K562 (cell line): ENCODE results near the gene SERINC5. TPM values are rescaled to one million over a fixed set of nuclear protein-coding genes. Genes with fewer than 3 reads are reported as not detected.
A peak's percentile ranks its signal among the peaks of the same experiment; 100 is the strongest.

Source experiments
- ATAC-seq: fragments of 200-7000 bp; cut with Tn5 transposase; 3 replicates; pipeline ENCODE4 v1.9.1; 2020; ENCODE audit warnings: moderate library complexity
- BruUV-seq: library from RNA; stranded (reverse); fragments of 400-500 nt; replicated peaks from 2 replicates; lab custom pipeline; 2021; lab: Mats Ljungman, UMichigan
- CTCF ChIA-PET: fragments of 300-600 bp; formaldehyde crosslinking; extraction: SDS; loops from one replicate; lab custom pipeline; 2021; ENCODE audit warnings: low intra/inter-chr PET ratio; lab: Yijun Ruan, JAX
- POLR2A ChIA-PET: fragments of 300-600, 350-650 bp; sonication (Branson Sonifier 250); formaldehyde crosslinking; extraction: SDS; loops from one replicate; lab custom pipeline; 2021; ENCODE audit warnings: antibody characterized with exemption, inconsistent platforms; lab: Yijun Ruan, JAX
- DNase-seq, 4 experiments: peaks; one replicate each; pipeline versions ENCODE4 v3.0.0 to v3.0.0-alpha.2; 2011 to 2018; ENCODE audit warnings: low spot score in 3 of 4, mixed read lengths in 3 of 4; ENCODE audit errors: extremely low read depth in 1 of 4
- FAIRE-seq: peaks from 2 replicates; lab custom pipeline; 2011; peaks lifted over from hg19 to GRCh38; lab: Jason Lieb, UNC
- H2AFZ ChIP-seq: 2 replicates; pipeline ENCODE4 v1.6.0; 2011; ENCODE audit warnings: low read depth, low read length, control low read depth, inconsistent platforms
- H3K27ac ChIP-seq: fragments of 200-600 bp; 3 replicates; pipeline ENCODE4 v1.8.0; 2011; ENCODE audit warnings: low read depth, mild to moderate bottlenecking, control low read depth, inconsistent platforms, low read length, moderate library complexity, mixed read lengths; ENCODE audit errors: extremely low read depth
- H3K27me3 ChIP-seq, 2 experiments: fragments of 300-600 bp in 1 of 2; 2 replicates in 1 of 2; 3 replicates in 1 of 2; pipeline versions ENCODE4 v1.6.0 to v1.8.0; 2011; ENCODE audit warnings: inconsistent platforms in 2 of 2, low read length in 2 of 2, mild to moderate bottlenecking in 1 of 2, mixed read lengths in 1 of 2, moderate library complexity in 1 of 2; ENCODE audit not compliant: control insufficient read depth in 2 of 2, insufficient read depth in 2 of 2
- H3K36me3 ChIP-seq: fragments of 300-600 bp; 3 replicates; pipeline ENCODE4 v1.8.0; 2011; ENCODE audit warnings: mild to moderate bottlenecking, low read length, inconsistent platforms; ENCODE audit not compliant: control insufficient read depth, insufficient read depth
- H3K4me1 ChIP-seq, 2 experiments: fragments of 200-600 bp in 1 of 2; replicated peaks in 1 of 2; 2 replicates in 1 of 2; 3 replicates in 1 of 2; pipeline versions ENCODE4 v1.5.1 to v1.8.0; 2011; ENCODE audit warnings: inconsistent platforms in 2 of 2, low read length in 2 of 2, mild to moderate bottlenecking in 1 of 2, mixed read lengths in 1 of 2, moderate library complexity in 1 of 2; ENCODE audit not compliant: control insufficient read depth in 2 of 2, insufficient read depth in 2 of 2
- H3K4me2 ChIP-seq: 2 replicates; pipeline ENCODE4 v1.6.1; 2011; ENCODE audit warnings: low read length, control low read depth, inconsistent platforms, mixed read lengths; ENCODE audit not compliant: insufficient read depth
- H3K4me3 ChIP-seq: fragments of 200-600 bp; sonication (generic), shearing (Covaris generic); 2 replicates; pipeline ENCODE4 v1.5.1; 2016; ENCODE audit warnings: control low read depth, inconsistent platforms
- H3K79me2 ChIP-seq: fragments of 200-600 bp; 3 replicates; pipeline ENCODE4 v1.8.0; 2011; ENCODE audit warnings: low read length, inconsistent platforms; ENCODE audit not compliant: control insufficient read depth, insufficient read depth
- H3K9ac ChIP-seq, 2 experiments: 2 replicates each; pipeline versions ENCODE4 v1.6.0 to v1.6.1; 2011; ENCODE audit warnings: low read depth in 2 of 2, low read length in 2 of 2, control low read depth in 1 of 2, inconsistent platforms in 1 of 2, mild to moderate bottlenecking in 1 of 2, mixed read lengths in 1 of 2; ENCODE audit not compliant: insufficient read depth in 1 of 2
- H3K9me1 ChIP-seq: one replicate; pipeline ENCODE4 v1.6.0; 2011; ENCODE audit warnings: inconsistent platforms, mild to moderate bottlenecking, low read length, moderate library complexity; ENCODE audit not compliant: control insufficient read depth, insufficient read depth
- H3K9me3 ChIP-seq: replicated peaks from 2 replicates; pipeline ENCODE4 v1.5.1; 2011; ENCODE audit warnings: low read depth, low read length, inconsistent platforms; ENCODE audit not compliant: control insufficient read depth, insufficient read depth
- H4K20me1 ChIP-seq: replicated peaks from 2 replicates; pipeline ENCODE4 v1.6.1; 2011; ENCODE audit warnings: low read length, inconsistent platforms, mixed read lengths; ENCODE audit not compliant: control insufficient read depth, insufficient read depth
- ARNT ChIP-seq, 2 experiments: fragments of 450-650 bp; IDR thresholded peaks; 2 replicates each; pipeline ENCODE4 v1.6.1; 2016; ENCODE audit warnings: mild to moderate bottlenecking in 1 of 2
- ATF1 ChIP-seq, 2 experiments: fragments of 450-650 bp in 1 of 2; IDR thresholded peaks; 2 replicates each; pipeline ENCODE4 v1.6.1; 2016; ENCODE audit warnings: missing compliant biosample characterization in 1 of 2, missing genetic modification characterization in 1 of 2
- C11orf30 ChIP-seq: fragments of 450-650 bp; IDR thresholded peaks from 2 replicates; pipeline ENCODE4 v1.6.1; 2016; ENCODE audit warnings: low read depth, mild to moderate bottlenecking
- HMGN3 ChIP-seq: IDR thresholded peaks from 2 replicates; pipeline ENCODE4 v1.6.1; 2011; ENCODE audit warnings: borderline replicate concordance, low read depth, mild to moderate bottlenecking, mixed read lengths, low read length; ENCODE audit not compliant: insufficient read length; ENCODE audit errors: extremely low read depth
- MEF2D ChIP-seq: conservative IDR thresholded peaks from 2 replicates; pipeline ENCODE4 v1.6.1; 2016; ENCODE audit warnings: low read depth, missing genetic modification characterization, missing compliant biosample characterization
- NBN ChIP-seq: fragments of 450-650 bp; IDR thresholded peaks from 2 replicates; pipeline ENCODE4 v1.6.1; 2016; ENCODE audit warnings: low read depth, mild to moderate bottlenecking
- POLR2AphosphoS5 ChIP-seq: IDR thresholded peaks from 2 replicates; pipeline ENCODE4 v1.6.1; 2011; ENCODE audit warnings: mild to moderate bottlenecking, low read depth, low read length, moderate library complexity; ENCODE audit not compliant: control insufficient read depth, insufficient read depth
- SAP30 ChIP-seq: fragments of 200-600 bp; sonication (generic); IDR thresholded peaks from 2 replicates; pipeline ENCODE4 v1.6.1; 2012; ENCODE audit warnings: borderline replicate concordance, low read depth, mild to moderate bottlenecking, moderate library complexity, low read length, control low read depth, inconsistent platforms; ENCODE audit not compliant: insufficient read depth, poor library complexity, severe bottlenecking
- SMAD3 ChIP-seq: fragments of 450-650 bp; formaldehyde crosslinking; conservative IDR thresholded peaks from 2 replicates; pipeline ENCODE4 v1.4.0; 2020; ENCODE audit warnings: mild to moderate bottlenecking
- TCF3 ChIP-seq: sonication (generic); formaldehyde crosslinking; IDR thresholded peaks from 2 replicates; pipeline ENCODE4 v1.4.0; 2020; ENCODE audit warnings: mild to moderate bottlenecking, missing genetic modification reagents
- TEAD4 ChIP-seq, 2 experiments: sonication (generic) in 1 of 2; formaldehyde crosslinking in 1 of 2; IDR thresholded peaks; 2 replicates each; pipeline versions ENCODE4 v1.6.1 to v1.8.0; 2012 to 2022; ENCODE audit warnings: borderline replicate concordance in 1 of 2, inconsistent platforms in 1 of 2, low read length in 1 of 2, mild to moderate bottlenecking in 1 of 2, missing genetic modification reagents in 1 of 2
- ZNF79 ChIP-seq: fragments of 250-450 bp; sonication (Bioruptor Pico); IDR thresholded peaks from 2 replicates; pipeline ENCODE4 v1.4.0; 2020; ENCODE audit warnings: low read depth, mild to moderate bottlenecking, moderate library complexity
- WGBS: fragments of 100-300 bp; shearing (Covaris generic); methylation state at CpG from one replicate; pipeline ENCODE4 v1.1.6; 2016; ENCODE audit warnings: low coverage, mixed read lengths; ENCODE audit not compliant: insufficient coverage; ENCODE audit errors: missing lambda C conversion rate; 5-methylcytosine and 5-hydroxymethylcytosine counted together
- in situ Hi-C: fragments of 300-500 bp; cut with MboI; formaldehyde crosslinking; loops from 4 replicates; pipeline ENCODE4 v1.15.0; 2018; ENCODE audit warnings: inconsistent platforms, mixed read lengths
- intact Hi-C: fragments of 100-400 bp; cut with micrococcal nuclease; formaldehyde crosslinking; loops from 2 replicates; pipeline ENCODE4 v1.14.2; 2022
- polyA plus RNA-seq, 8 experiments: library from polyadenylated mRNA; depleted of rRNA in 4 of 8; stranded (reverse) in 5 of 8; unstranded in 3 of 8; fragments of >200 nt; fragmentation: Nextera tagmentation in 2 of 8; fragmentation: Illumina TruSeq in 1 of 8; extraction: Ambion mirVana in 2 of 8; extraction: Trizol in 1 of 8; gene quantifications; 2 replicates each; pipeline versions ENCODE4 v1.2.1 to v1.2.3, GENCODE V29; 2011 to 2014; ENCODE audit warnings: inconsistent platforms in 1 of 8, missing spikeins in 1 of 8
- total RNA-seq, 7 experiments: library from RNA; depleted of rRNA in 6 of 7; stranded (reverse); fragments of >200 nt in 6 of 7; fragmentation: Illumina TruSeq in 2 of 7; extraction: Trizol in 2 of 7; gene quantifications; 2 replicates each; pipeline versions ENCODE4 v1.2.1 to v1.2.3, GENCODE V29; 2011 to 2021; ENCODE audit warnings: low replicate concordance in 1 of 7
- TF ChIP-seq, protein P1 (sequence below): fragments of 250-450 bp; sonication (Bioruptor Pico); IDR thresholded peaks from 2 replicates; pipeline ENCODE4 v1.9.0; 2021; ENCODE audit warnings: mild to moderate bottlenecking, inconsistent platforms
- TF ChIP-seq, protein P2 (sequence below), 2 experiments: fragments of 450-650 bp; IDR thresholded peaks; 2 replicates each; pipeline ENCODE4 v1.6.1; 2018; ENCODE audit warnings: mild to moderate bottlenecking in 2 of 2, low read depth in 1 of 2; ENCODE audit not compliant: partially characterized antibody in 2 of 2

The SERINC5 gene
- total and polyA plus RNA-seq, 9 of the 15 experiments (the other 6 are each of a cell fraction or from before 2014, with no cell fraction given): 1.4 to 7.9 (median 3.7) TPM

DNA sequence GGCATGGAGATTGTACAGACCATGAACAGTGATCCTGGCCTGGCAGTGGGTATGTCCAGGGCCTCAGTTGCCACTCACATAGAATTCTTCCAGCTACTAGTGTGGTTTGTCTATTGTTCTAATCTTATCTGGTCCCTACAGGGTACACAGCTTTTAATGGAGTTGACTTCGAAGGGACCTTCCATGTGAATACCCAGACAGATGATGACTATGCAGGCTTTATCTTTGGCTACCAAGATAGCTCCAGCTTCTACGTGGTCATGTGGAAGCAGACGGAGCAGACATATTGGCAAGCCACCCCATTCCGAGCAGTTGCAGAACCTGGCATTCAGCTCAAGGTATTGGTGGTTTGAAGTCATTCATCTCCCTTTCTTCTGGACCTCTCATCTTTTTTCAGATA, 176.9 kb downstream of the SERINC5 start:
- H3K79me2 ChIP-seq: no peaks in the 10 kb centered on the region
- H3K4me1 ChIP-seq: peaks cover 0 to 12% of the 10 kb centered on the region in 2 experiments; a peak in 3 of 5 replicates
- H2AFZ ChIP-seq: no peak overlapping the region
- H3K4me3 ChIP-seq: no peak overlapping the region
- peak; percentile 19 to 62 (median 35) for DNase-seq
- BruUV-seq: no TSS peak
- intact Hi-C loops (no loop called here), in situ Hi-C loops (no loop called here)
- 0% methylated on average over 4 of the region's 4 CpGs for WGBS
- no peaks in the 10 kb centered on the region for H3K9me3 ChIP-seq
- ChIA-PET CTCF (interaction anchor here (0.6 kb wide), 1 partner anchor 1144 kb away, joined by 3 read pairs; no protein-coding TSS in a partner anchor), POLR2A (interaction anchor here (0.5 to 0.9 kb wide), 2 partner anchors 169 to 519 kb away, joined by 3 to 4 read pairs; no protein-coding TSS in a partner anchor)
- peak overlapping the region; percentile 16; the same call in 1 of the 2 replicates for H3K4me2 ChIP-seq
- H3K9ac ChIP-seq: no peak overlapping the region
- FAIRE-seq: peak; percentile 77
- peaks cover 0 to 5% of the 10 kb centered on the region in 2 experiments; a peak in 2 of 5 replicates for H3K27me3 ChIP-seq
- ATAC-seq: peak; percentile 37; the same call in 2 of the 3 replicates
- no peaks in the 10 kb centered on the region for H3K9me1 ChIP-seq
- no peak overlapping the region for H3K27ac ChIP-seq
- no peaks in the 10 kb centered on the region for H3K36me3 ChIP-seq
- no peaks in the 10 kb centered on the region for H4K20me1 ChIP-seq
- TF ChIP-seq SAP30 (no peak), TCF3 (CRISPR knock-in tag) (peak; percentile 70), C11orf30 (peak; percentile 69), ATF1 (CRISPR knock-in tag; IDR thresholded peaks at IDR 0.05) (no peak), ATF1 (tag; IDR thresholded peaks at IDR 0.05) (peak; percentile 34; the same call in 1 of the 2 replicates), MEF2D (tag) (0 out of 2 replicates have a peak, but pooled peaks have one; percentile 23), TEAD4 (IDR thresholded peaks at IDR 0.05; ENCODE audit: low read length) (peak; percentile 85), TEAD4 (CRISPR knock-in tag; IDR thresholded peaks at IDR 0.05; ENCODE audit: borderline replicate concordance) (no peak), SMAD3 (CRISPR knock-in tag) (0 out of 2 replicates have a peak, but pooled peaks have one; percentile 34), NBN (no peak), ARNT (IDR thresholded peaks at IDR 0.05) (peak in 1 of 2 experiments; percentile 32; a peak in 1 of 4 replicates), HMGN3 (no peak), POLR2AphosphoS5 (peak; percentile 44; the same call in 1 of the 2 replicates), ZNF79 (CRISPR knock-in tag) (no peak)
- TF ChIP-seq, protein P1, sequence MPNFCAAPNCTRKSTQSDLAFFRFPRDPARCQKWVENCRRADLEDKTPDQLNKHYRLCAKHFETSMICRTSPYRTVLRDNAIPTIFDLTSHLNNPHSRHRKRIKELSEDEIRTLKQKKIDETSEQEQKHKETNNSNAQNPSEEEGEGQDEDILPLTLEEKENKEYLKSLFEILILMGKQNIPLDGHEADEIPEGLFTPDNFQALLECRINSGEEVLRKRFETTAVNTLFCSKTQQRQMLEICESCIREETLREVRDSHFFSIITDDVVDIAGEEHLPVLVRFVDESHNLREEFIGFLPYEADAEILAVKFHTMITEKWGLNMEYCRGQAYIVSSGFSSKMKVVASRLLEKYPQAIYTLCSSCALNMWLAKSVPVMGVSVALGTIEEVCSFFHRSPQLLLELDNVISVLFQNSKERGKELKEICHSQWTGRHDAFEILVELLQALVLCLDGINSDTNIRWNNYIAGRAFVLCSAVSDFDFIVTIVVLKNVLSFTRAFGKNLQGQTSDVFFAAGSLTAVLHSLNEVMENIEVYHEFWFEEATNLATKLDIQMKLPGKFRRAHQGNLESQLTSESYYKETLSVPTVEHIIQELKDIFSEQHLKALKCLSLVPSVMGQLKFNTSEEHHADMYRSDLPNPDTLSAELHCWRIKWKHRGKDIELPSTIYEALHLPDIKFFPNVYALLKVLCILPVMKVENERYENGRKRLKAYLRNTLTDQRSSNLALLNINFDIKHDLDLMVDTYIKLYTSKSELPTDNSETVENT (CRISPR knock-in tag): no peak
- TF ChIP-seq, protein P2, sequence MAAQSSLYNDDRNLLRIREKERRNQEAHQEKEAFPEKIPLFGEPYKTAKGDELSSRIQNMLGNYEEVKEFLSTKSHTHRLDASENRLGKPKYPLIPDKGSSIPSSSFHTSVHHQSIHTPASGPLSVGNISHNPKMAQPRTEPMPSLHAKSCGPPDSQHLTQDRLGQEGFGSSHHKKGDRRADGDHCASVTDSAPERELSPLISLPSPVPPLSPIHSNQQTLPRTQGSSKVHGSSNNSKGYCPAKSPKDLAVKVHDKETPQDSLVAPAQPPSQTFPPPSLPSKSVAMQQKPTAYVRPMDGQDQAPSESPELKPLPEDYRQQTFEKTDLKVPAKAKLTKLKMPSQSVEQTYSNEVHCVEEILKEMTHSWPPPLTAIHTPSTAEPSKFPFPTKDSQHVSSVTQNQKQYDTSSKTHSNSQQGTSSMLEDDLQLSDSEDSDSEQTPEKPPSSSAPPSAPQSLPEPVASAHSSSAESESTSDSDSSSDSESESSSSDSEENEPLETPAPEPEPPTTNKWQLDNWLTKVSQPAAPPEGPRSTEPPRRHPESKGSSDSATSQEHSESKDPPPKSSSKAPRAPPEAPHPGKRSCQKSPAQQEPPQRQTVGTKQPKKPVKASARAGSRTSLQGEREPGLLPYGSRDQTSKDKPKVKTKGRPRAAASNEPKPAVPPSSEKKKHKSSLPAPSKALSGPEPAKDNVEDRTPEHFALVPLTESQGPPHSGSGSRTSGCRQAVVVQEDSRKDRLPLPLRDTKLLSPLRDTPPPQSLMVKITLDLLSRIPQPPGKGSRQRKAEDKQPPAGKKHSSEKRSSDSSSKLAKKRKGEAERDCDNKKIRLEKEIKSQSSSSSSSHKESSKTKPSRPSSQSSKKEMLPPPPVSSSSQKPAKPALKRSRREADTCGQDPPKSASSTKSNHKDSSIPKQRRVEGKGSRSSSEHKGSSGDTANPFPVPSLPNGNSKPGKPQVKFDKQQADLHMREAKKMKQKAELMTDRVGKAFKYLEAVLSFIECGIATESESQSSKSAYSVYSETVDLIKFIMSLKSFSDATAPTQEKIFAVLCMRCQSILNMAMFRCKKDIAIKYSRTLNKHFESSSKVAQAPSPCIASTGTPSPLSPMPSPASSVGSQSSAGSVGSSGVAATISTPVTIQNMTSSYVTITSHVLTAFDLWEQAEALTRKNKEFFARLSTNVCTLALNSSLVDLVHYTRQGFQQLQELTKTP (IDR thresholded peaks at IDR 0.05; ENCODE audit: low read depth in 1 of 2, partially characterized antibody in 2 of 2): no peak
